ENCODE results near the gene HEATR5B.

GRCh38 chr2:36951574-36951973 lies 132.6 kb downstream of the HEATR5B start:
- no peak for TF ChIP-seq FOXM1 (IDR thresholded peaks at IDR 0.05; ENCODE audit: borderline replicate concordance)
- TF ChIP-seq LEF1 (IDR thresholded peaks at IDR 0.05; ENCODE audit: borderline replicate concordance), result no peak
- TF ChIP-seq SUZ12 (IDR thresholded peaks at IDR 0.05), result no peak
- TF ChIP-seq TARDBP (IDR thresholded peaks at IDR 0.05), result no peak
- TF ChIP-seq SP1 (IDR thresholded peaks at IDR 0.05), result no peak
- TF ChIP-seq HDGF (IDR thresholded peaks at IDR 0.05; ENCODE audit: borderline replicate concordance), result no peak
- TF ChIP-seq ELF4 (IDR thresholded peaks at IDR 0.05), result no peak
- no peak for TF ChIP-seq ARNT (IDR thresholded peaks at IDR 0.05)
